Forelimb muscle (tissue), 1 donor: ENCODE data around the gene ALX4. TPM values are rescaled to one million over a fixed set of nuclear protein-coding genes. Genes with fewer than 3 reads are reported as not detected.

Experiments used
- DNase-seq: peaks from one replicate; pipeline ENCODE4 v3.0.0-alpha.2; 2013; ENCODE audit warnings: low read depth
- polyA plus RNA-seq: library from polyadenylated mRNA; unstranded; fragments of 120-200 nt; gene quantifications from one replicate; pipeline ENCODE4 v1.2.1, GENCODE V29; 2013; ENCODE audit not compliant: insufficient read length

The ALX4 gene
- polyA plus RNA-seq, 1 donor: 2.4 TPM

- no peak for DNase-seq
Measured at GRCh38 chr11:44315947-44316658, 6.2 kb upstream of the ALX4 start.

- DNase-seq: no peak
Measured at GRCh38 chr11:44314733-44315132, 4.8 kb upstream of the ALX4 start.

- DNase-seq: no peak
Measured at GRCh38 chr11:44313761-44314489, 4.0 kb upstream of the ALX4 start.

- DNase-seq: no peak
Measured at GRCh38 chr11:44312876-44313275, 2.9 kb upstream of the ALX4 start.

- no peak for DNase-seq
Measured at GRCh38 chr11:44311339-44312261, 1.7 kb upstream of the ALX4 start.

- no peak for DNase-seq
Measured at GRCh38 chr11:44310463-44311272, 729 bp upstream of the ALX4 start.

GRCh38 chr11:44310206-44310462 lies 195 bp upstream of the ALX4 start:
- DNase-seq: no peak

- DNase-seq: no peak
Measured at GRCh38 chr11:44308923-44309477, 939 bp downstream of the ALX4 start.

GRCh38 chr11:44308256-44308922 lies 1.6 kb downstream of the ALX4 start:
- no peak for DNase-seq

- DNase-seq: no peak
Measured at GRCh38 chr11:44307340-44308099, 2.4 kb downstream of the ALX4 start.

- DNase-seq: no peak
Measured at GRCh38 chr11:44306918-44307244, 3.1 kb downstream of the ALX4 start.

- DNase-seq: no peak
Measured at GRCh38 chr11:44306052-44306917, 3.7 kb downstream of the ALX4 start.

GRCh38 chr11:44305470-44306051 lies 4.4 kb downstream of the ALX4 start:
- DNase-seq: no peak

GRCh38 chr11:44305026-44305469 lies 4.9 kb downstream of the ALX4 start:
- no peak for DNase-seq

GRCh38 chr11:44304091-44305025 lies 5.6 kb downstream of the ALX4 start:
- no peak for DNase-seq

GRCh38 chr11:44303401-44303938 lies 6.5 kb downstream of the ALX4 start:
- no peak for DNase-seq

- DNase-seq: no peak
Measured at GRCh38 chr11:44301564-44302271, 8.2 kb downstream of the ALX4 start.
